ENCODE data around the gene WFIKKN2.
A peak's percentile ranks its signal among the peaks of the same experiment; 100 is the strongest.

Gene WFIKKN2

GRCh38 chr17:50808413-50808812 is 27.0 kb upstream of the WFIKKN2 start:
- DNase-seq: no peak

GRCh38 chr17:50808888-50809287 is 26.5 kb upstream of the WFIKKN2 start:
- no peak for DNase-seq

- DNase-seq: no peak
Measured at GRCh38 chr17:50813583-50813982, 21.8 kb upstream of the WFIKKN2 start.

- DNase-seq: no peak
Measured at GRCh38 chr17:50815400-50815799, 20.0 kb upstream of the WFIKKN2 start.

GRCh38 chr17:50816271-50816670 is 19.1 kb upstream of the WFIKKN2 start:
- DNase-seq: no peak

GRCh38 chr17:50816771-50817751 is 18.3 kb upstream of the WFIKKN2 start:
- DNase-seq: peak in 14 of 56 donors; percentile 6 to 62 (median 20)

GRCh38 chr17:50817838-50818237 is 17.5 kb upstream of the WFIKKN2 start:
- DNase-seq: no peak

- DNase-seq: no peak
Measured at GRCh38 chr17:50818261-50818660, 17.1 kb upstream of the WFIKKN2 start.

GRCh38 chr17:50818921-50819657 is 16.3 kb upstream of the WFIKKN2 start:
- DNase-seq: no peak

- DNase-seq: peak in 1 of 56 donors; percentile 11
Measured at GRCh38 chr17:50820651-50821050, 14.7 kb upstream of the WFIKKN2 start.

- no peak for DNase-seq
Measured at GRCh38 chr17:50822550-50822949, 12.8 kb upstream of the WFIKKN2 start.

GRCh38 chr17:50824429-50824828 is 11.0 kb upstream of the WFIKKN2 start:
- DNase-seq: no peak

- no peak for DNase-seq
Measured at GRCh38 chr17:50825188-50825587, 10.2 kb upstream of the WFIKKN2 start.

GRCh38 chr17:50828508-50829170 is 6.7 kb upstream of the WFIKKN2 start:
- DNase-seq: no peak

- no peak for DNase-seq
Measured at GRCh38 chr17:50829332-50829731, 6.1 kb upstream of the WFIKKN2 start.

GRCh38 chr17:50830352-50830751 is 5.0 kb upstream of the WFIKKN2 start:
- no peak for DNase-seq

- DNase-seq: no peak
Measured at GRCh38 chr17:50830994-50831393, 4.4 kb upstream of the WFIKKN2 start.

- no peak for DNase-seq
Measured at GRCh38 chr17:50831471-50831928, 3.9 kb upstream of the WFIKKN2 start.

- no peak for DNase-seq
Measured at GRCh38 chr17:50832267-50832863, 3.0 kb upstream of the WFIKKN2 start.

GRCh38 chr17:50832864-50833381 is 2.5 kb upstream of the WFIKKN2 start:
- no peak for DNase-seq
